GM12873 (cell line): ENCODE measurements around the gene GPX3.

Experiments used
- TF ChIP-seq, protein P1 (sequence below): IDR thresholded peaks from 2 replicates; pipeline ENCODE4 v1.5.1; 2012; ENCODE audit warnings: low read depth, mild to moderate bottlenecking, moderate library complexity, low read length, control low read depth; ENCODE audit not compliant: insufficient read depth; ENCODE audit errors: missing control alignments

Gene GPX3

GRCh38 chr5:151062405-151063141 lies 42.2 kb downstream of the GPX3 start:
- TF ChIP-seq, protein P1, sequence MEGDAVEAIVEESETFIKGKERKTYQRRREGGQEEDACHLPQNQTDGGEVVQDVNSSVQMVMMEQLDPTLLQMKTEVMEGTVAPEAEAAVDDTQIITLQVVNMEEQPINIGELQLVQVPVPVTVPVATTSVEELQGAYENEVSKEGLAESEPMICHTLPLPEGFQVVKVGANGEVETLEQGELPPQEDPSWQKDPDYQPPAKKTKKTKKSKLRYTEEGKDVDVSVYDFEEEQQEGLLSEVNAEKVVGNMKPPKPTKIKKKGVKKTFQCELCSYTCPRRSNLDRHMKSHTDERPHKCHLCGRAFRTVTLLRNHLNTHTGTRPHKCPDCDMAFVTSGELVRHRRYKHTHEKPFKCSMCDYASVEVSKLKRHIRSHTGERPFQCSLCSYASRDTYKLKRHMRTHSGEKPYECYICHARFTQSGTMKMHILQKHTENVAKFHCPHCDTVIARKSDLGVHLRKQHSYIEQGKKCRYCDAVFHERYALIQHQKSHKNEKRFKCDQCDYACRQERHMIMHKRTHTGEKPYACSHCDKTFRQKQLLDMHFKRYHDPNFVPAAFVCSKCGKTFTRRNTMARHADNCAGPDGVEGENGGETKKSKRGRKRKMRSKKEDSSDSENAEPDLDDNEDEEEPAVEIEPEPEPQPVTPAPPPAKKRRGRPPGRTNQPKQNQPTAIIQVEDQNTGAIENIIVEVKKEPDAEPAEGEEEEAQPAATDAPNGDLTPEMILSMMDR: no peak

DNA sequence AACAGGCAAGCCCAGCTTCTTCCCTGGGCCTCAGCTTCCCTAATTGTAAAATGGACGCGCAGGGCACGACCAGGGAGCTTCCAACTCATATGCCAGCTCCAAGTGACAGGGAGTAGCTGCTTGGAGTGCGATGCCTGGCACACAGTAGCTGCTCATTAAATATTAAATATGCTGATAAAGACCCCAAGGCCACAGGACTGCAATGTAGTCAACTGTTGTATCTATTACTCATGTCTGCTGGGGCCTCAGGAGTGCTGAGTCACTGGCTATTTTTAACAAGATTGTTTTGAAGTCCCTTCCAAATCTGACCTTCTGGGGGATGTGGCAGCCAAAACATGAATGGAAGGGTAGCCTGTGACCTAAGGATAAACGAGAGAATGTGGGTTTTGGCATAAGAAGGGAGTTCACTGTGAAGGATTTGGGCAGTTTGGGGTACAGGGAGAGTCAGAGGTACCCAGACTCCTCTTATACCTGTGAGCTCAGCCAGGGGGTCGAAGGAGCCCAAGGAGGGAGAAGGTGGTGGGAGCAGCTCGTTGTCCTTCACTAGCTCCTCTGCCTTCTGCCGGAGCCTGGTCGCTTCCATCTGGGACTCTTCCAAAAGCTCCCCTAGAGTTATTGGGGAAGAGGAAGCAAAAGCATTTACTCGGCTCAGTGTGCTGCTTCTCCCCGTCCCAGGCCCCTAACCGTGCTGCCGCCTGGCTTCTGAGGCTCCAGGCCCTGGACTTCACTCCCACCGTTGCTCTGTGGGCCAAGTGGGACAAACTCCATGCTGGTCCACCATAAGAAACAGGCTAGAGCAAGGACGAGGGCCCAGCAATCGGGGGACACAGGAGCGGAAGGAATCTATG lies 43.0 kb downstream of the GPX3 start:
- TF ChIP-seq, protein P1: no peak

DNA sequence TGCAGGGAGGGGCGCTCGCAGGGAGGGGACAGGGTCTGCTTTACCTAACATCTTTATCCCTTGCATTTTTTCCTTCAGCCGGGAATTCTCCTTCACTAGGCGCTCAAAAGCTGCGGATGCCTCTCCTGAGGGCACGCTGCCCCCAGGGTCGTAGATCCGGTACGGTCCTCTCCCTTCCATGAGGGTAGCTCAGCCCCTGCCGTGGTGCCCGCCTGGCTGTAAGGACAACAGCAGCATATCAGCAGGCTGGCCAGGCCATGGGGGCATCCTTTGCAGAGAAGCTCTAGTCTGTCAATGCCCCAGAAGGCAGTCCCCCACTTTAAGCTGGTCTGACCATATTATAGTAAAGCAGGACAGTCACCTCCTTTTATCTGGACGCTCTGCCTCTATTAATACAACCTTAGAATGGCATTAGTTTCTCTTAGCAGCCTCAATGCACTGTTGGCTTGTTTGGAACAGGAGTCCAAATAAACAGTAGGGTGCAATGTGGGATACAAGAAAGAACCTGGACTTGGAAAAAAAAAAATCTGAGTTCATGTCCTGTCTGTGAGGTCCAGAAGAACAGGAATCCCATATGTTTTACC lies 44.6 kb downstream of the GPX3 start:
- TF ChIP-seq, protein P1: no peak

DNA sequence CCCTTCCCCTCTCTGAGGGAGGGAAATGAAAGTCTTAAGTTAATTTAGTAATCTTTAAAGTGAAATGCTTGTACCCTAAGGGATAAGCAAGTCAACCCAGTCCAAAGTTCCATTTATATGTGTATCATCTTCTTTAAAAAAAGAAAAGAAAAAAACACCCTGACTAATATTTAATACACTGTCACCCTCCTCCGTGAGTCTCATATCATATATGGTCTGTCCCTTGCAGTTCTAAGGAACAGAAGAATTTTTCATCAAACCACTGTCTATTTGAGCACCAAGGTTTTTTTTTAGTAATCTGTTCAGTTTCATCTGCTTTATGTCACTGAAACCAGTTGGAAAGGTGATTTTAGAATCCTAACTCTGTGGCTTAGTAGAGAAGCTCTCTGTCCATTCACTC lies 45.2 kb downstream of the GPX3 start:
- TF ChIP-seq, protein P1: no peak

DNA sequence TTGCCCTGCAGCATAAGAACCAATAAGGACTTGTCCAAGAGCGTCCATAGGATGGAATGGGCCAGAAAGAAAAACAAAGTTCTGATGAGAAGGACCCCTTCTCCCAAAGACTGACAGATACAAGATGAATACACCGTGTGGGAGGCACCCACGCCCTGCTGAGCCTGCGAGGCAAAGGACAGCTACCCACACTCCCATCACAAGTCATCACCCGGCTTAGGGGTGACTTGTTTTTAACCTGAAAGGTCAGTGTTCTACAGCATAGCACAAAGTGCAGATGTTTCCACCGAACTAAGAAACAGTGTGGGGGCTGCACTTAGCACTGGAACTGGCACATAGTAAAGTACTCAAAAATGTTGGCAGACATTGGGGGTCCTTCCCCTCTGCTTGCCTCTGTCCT lies 46.5 kb downstream of the GPX3 start:
- TF ChIP-seq, protein P1: no peak

DNA sequence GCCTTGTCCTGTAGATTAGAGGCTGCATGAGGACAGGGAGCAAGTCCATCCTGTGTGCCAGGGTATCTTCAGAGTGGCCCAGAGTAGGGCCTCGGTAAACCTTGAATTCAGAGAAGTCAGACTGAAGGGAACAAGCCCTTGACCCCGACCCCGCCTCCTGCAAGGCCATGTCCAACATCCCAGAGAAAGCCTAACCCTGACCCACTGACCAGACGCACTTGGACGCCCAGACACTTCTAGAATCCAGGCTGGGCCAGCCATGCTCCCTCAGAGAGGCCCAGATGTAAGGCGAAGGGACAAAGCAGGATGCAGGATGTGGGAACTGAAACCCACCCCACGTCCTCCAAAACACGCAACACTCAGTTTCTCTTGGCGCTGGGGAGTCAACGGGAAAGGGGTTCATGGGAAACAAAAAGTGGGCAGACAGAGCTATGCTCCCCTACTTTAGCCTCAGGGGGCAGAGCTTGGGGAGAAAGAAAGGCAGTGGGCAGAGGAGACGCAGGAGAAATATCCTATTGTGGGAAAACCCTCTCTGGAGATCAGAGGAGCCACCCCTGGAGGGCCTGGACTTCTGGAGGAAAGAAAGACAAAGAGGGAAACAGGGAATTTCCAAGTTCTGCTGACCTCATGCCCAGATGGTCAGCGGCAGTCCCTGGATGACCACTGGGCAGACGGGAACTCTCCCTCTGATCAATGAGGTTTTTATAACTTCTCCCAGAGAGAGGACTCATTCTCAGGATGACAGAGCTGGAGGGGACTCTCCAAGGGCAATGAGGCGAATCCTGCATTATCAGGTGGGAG lies 47.4 kb downstream of the GPX3 start:
- TF ChIP-seq, protein P1: no peak
